Mesothelial cell of epicardium (in vitro differentiated cells): ENCODE data around the gene SCARB1. TPM values are rescaled to one million over a fixed set of nuclear protein-coding genes. Genes with fewer than 3 reads are reported as not detected.
A peak's percentile ranks its signal among the peaks of the same experiment; 100 is the strongest.

Experiments used
- DNase-seq, 2 experiments: peaks; one replicate each; pipeline ENCODE4 v3.0.0; 2021; ENCODE audit warnings: low spot score in 2 of 2; ENCODE audit not compliant: unreplicated experiment in 2 of 2
- H3K27ac Mint-ChIP-seq: 2 replicates; pipeline ENCODE4 v1.8.0; 2021; ENCODE audit warnings: mixed read lengths
- H3K27me3 Mint-ChIP-seq: 2 replicates; pipeline ENCODE4 v1.8.0; 2021; ENCODE audit warnings: low read depth, mixed read lengths
- H3K36me3 Mint-ChIP-seq: 2 replicates; pipeline ENCODE4 v1.8.0; 2021; ENCODE audit warnings: mixed read lengths
- H3K4me1 Mint-ChIP-seq: 2 replicates; pipeline ENCODE4 v1.8.0; 2021; ENCODE audit warnings: mixed read lengths
- H3K4me3 Mint-ChIP-seq: 2 replicates; pipeline ENCODE4 v1.8.0; 2021; ENCODE audit warnings: mild to moderate bottlenecking, moderate library complexity, mixed read lengths
- H3K9me3 Mint-ChIP-seq: 2 replicates; pipeline ENCODE4 v1.8.0; 2021; ENCODE audit warnings: mixed read lengths
- total RNA-seq: library from RNA; stranded (reverse); gene quantifications from 3 replicates; pipeline ENCODE4 v1.2.1, GENCODE V29; 2021
- TF ChIP-seq, protein P1 (sequence below): fragments of 200-600 bp; sonication (generic); IDR thresholded peaks from one replicate; pipeline ENCODE4 v1.5.0; 2021; ENCODE audit warnings: antibody characterized with exemption; ENCODE audit not compliant: unreplicated experiment

Gene SCARB1
- total RNA-seq, 1 donor from 2014 or later, result 40.2 TPM

DNA sequence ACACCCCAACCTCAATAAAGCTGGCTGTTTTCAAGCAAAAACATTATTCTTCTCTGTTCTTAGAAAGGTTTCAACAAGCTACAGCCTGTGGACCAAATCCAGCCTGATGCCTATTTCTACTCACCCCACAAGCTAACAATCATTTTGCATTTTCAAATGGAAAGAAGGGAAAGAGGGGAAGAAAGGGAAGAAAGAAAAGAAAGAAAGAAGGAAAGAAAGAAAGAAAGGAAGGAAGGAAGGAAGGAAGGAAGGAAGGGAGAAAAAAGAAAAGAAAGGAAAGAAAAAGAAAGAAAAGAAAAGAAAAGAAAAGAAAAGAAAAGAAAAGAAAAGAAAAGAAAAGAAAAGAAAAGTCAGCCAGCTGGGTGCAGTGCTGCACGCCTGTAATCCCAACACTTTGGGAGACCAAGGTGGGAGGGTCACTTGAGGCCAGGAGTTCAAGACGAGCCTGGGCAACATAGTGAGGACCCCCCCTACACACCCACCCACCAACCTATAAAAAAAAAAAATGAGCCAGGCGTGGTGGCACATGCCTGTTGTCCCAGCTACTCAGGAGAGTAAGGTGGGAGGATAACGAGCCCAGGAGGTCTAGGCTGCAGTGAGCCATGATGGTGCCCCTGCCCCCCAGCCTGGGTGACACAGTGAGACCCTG lies 26.3 kb downstream of the SCARB1 start:
- no peaks in the 10 kb centered on the region for H3K9me3 Mint-ChIP-seq
- no peak overlapping the region for H3K4me3 Mint-ChIP-seq
- H3K27me3 Mint-ChIP-seq, result no peaks in the 10 kb centered on the region
- H3K4me1 Mint-ChIP-seq, result peaks cover 29% of the 10 kb centered on the region
- DNase-seq, result no peak
- H3K27ac Mint-ChIP-seq, result peak overlapping the region; percentile 62
- no peaks in the 10 kb centered on the region for H3K36me3 Mint-ChIP-seq
- TF ChIP-seq, protein P1, sequence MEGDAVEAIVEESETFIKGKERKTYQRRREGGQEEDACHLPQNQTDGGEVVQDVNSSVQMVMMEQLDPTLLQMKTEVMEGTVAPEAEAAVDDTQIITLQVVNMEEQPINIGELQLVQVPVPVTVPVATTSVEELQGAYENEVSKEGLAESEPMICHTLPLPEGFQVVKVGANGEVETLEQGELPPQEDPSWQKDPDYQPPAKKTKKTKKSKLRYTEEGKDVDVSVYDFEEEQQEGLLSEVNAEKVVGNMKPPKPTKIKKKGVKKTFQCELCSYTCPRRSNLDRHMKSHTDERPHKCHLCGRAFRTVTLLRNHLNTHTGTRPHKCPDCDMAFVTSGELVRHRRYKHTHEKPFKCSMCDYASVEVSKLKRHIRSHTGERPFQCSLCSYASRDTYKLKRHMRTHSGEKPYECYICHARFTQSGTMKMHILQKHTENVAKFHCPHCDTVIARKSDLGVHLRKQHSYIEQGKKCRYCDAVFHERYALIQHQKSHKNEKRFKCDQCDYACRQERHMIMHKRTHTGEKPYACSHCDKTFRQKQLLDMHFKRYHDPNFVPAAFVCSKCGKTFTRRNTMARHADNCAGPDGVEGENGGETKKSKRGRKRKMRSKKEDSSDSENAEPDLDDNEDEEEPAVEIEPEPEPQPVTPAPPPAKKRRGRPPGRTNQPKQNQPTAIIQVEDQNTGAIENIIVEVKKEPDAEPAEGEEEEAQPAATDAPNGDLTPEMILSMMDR, result no peak

DNA sequence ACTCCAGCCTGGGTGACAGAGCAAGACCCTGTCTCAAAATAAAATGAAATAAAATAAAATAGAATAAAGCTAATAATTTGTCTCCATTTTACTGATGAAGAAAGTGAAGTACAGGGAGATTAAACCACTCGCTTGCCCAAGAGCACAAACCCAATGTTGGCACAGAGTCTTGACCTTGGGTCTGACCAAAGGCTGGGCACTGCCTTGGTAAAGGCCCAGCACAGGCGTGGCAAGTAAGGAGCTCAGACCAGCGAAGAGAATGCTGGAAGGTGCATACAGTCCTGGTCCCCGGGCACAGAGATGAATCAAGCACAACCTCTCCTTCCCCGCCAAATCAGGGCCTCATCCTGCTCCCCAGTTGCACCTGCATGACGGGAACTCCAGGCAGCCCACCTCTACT lies 26.9 kb downstream of the SCARB1 start:
- no peak for DNase-seq
- TF ChIP-seq, protein P1, result no peak
- Mint-ChIP-seq H3K27me3 (no peaks in the 10 kb centered on the region), H3K36me3 (no peaks in the 10 kb centered on the region), H3K27ac (peak overlapping the region; percentile 62), H3K9me3 (no peaks in the 10 kb centered on the region), H3K4me1 (peaks cover 23% of the 10 kb centered on the region), H3K4me3 (no peak overlapping the region)

DNA sequence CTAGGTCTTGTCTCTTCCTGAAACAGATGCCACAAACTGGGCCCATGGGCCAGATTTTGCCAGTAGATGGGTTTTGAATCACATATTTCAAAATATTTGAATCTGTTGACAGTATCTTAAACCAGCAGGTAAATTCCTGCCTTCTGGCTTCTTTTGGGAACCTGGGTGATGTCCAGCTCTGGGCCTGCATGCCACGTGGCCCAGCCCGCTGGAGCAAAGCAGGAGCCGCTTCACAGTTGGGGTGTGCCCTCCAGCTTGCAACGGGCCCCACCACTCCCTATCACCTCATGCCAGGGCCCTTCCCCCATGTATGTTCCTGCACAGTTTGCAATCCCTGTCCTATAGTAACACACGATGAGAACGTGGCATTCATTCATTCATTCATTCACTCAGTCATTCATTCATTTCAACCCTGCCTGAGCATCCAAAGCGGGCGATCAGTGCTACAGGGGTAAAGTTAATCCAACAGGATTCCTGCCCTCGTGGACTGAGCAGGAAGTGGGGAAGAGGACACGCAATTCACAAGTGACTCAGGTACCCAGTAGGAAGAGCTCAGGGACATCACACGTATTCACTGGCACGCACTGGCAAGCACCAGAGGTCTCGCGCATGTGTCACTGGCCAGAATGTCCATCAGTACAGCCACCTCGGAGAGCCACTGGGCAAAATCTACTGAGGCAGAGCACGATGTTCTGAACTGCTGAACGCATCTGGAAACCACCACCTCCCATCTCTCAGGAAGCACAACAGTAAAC lies 27.8 kb downstream of the SCARB1 start:
- H3K4me3 Mint-ChIP-seq, result no peak overlapping the region

DNA sequence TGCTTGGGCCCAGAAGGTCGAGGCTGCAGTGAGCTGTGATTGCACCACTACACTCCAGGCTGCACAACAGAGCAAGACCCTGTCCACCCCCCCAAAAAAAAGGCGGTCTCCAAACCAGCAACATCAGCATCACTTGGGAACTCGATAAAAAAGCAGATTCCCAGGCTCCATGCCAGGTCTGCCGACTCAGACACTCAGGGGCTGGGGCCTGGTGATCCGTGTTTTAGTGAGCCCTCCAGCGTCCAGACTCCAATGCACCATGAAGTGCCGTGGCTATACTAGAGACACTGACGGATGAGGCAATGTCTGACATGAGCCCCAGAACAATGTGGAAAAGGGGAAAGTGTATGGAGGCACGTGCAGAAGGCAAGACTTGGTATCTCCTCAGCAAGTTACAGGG lies 28.8 kb downstream of the SCARB1 start:
- TF ChIP-seq, protein P1, result no peak
- H3K4me1 Mint-ChIP-seq, result peaks cover 19% of the 10 kb centered on the region
- no peaks in the 10 kb centered on the region for H3K36me3 Mint-ChIP-seq
- H3K27ac Mint-ChIP-seq, result no peak overlapping the region
- no peak for DNase-seq
- peaks cover 4% of the 10 kb centered on the region for H3K9me3 Mint-ChIP-seq
- H3K4me3 Mint-ChIP-seq, result no peak overlapping the region
- no peaks in the 10 kb centered on the region for H3K27me3 Mint-ChIP-seq

More for the DNA sequence above, 27.8 kb downstream of the SCARB1 start:
- H3K27ac Mint-ChIP-seq, result no peak overlapping the region
- no peaks in the 10 kb centered on the region for H3K9me3 Mint-ChIP-seq
- H3K27me3 Mint-ChIP-seq, result no peaks in the 10 kb centered on the region
- DNase-seq, result no peak
- TF ChIP-seq, protein P1, result no peak
- peaks cover 19% of the 10 kb centered on the region for H3K4me1 Mint-ChIP-seq
- H3K36me3 Mint-ChIP-seq, result no peaks in the 10 kb centered on the region

DNA sequence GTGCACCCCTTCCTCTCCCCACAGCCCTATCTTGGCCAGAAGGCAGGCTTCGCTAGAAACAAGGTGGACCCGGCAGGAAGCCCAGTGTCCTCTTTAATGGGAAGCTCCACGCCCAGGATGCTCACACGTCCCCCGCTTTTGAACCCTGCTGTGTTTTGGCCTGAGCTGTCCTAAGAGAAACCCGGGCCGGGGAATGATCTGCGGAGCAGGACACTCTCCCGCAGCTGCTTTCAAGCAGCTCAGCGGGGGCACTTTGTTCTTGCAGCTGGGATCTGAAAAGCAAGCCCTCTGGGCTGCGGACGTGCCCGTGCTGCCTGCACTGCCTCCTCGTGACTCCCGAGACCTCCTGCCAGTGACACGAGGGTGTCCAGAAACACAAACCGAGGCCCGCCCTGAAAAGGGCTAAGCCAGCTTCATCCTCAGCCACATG lies 30.0 kb downstream of the SCARB1 start:
- Mint-ChIP-seq H3K4me1 (peaks cover 25% of the 10 kb centered on the region), H3K27me3 (no peaks in the 10 kb centered on the region), H3K27ac (no peak overlapping the region), H3K9me3 (peaks cover 9% of the 10 kb centered on the region), H3K36me3 (no peaks in the 10 kb centered on the region), H3K4me3 (no peak overlapping the region)
- no peak for DNase-seq
- TF ChIP-seq, protein P1, result no peak
